ENCODE results near the gene GRK5.

GRK5 gene

DNA sequence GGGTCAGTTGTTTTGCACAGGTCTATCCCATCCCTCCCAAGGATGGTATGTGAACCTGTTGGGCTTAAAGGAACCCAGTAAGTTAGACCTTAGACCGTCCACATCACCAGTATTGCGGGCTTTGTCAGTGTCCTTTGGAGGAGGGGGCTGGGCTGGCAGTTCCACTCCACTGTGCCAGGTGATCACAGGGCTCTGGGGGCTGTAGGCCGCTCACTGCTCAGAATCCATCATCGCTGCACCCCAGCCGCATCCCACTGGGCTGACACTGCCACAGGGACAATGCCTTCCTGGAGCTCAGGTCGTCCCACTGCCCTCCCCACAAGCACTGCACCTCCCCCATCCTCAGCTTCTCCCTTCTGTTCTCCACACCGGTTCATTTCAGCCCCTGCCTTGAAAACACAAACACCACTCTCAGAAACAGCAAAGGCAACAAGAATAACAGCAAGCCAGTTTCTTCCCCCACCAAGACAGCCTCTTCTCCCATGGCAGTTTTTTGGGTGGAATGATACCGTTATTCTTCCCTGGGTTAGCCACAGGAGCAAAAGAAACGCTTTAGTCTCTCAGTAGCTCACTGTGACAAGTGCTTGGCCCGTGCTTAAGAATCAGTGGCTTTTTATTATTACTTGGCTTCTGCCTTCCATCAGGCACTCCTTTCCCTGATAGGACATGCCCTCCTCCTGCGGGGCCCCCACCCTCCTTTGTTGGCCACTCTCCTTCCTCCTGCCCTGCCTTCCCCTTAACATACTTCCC, 111.2 kb downstream of the GRK5 start:
- Histone ChIP-seq H3K27me3 (ENCODE audit: control insufficient read depth, insufficient read depth, low read length) (no peaks in the 10 kb centered on the region), H3K9me3 (ENCODE audit: control insufficient read depth, insufficient read depth, low read length) (no peaks in the 10 kb centered on the region), H3K36me3 (ENCODE audit: control insufficient read depth, insufficient read depth, low read length) (no peaks in the 10 kb centered on the region), H3K4me3 (ENCODE audit: low read depth, low read length) (no peak overlapping the region), H3K4me1 (ENCODE audit: control insufficient read depth, insufficient read depth, low read length) (peaks cover 20% of the 10 kb centered on the region), H3K9ac (ENCODE audit: low read depth, low read length) (no peak overlapping the region)

DNA sequence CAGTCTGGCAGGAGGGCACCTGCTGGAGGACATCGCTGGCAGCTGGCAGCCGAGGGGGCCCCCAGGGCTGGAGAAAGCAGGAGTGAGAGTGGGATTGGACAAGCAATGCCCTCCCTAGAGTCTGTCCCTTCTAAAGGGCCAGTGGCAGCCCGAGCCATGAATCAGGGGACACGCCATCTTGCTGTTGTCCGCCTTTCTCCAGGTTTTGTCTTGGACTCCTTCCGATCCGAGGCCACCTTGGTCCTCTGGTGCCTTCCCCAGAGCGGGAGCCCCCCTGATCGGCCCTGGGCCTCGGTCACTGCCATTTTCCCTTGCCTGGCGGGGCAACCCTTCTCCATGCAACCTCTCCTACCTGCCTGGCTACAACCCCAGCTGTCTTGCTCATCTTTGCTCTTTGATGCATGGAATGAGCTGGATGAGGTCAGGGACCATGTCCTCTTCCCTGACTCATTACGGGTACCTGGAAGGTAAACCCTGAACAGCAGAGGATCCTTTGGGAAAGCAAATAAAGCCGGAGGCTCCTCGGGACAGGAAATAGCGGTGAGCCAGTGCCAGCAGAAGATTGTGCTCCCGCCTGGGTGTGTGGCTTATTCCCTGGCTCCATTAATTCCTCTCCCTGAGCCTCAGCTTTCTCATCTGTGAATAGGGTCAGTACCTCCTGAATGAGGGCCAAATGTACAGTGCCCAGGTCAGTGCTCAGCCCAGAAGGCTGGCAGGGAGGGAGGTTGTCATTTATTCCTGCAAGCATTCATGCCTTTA, 112.0 kb downstream of the GRK5 start:
- peaks cover 20% of the 10 kb centered on the region for H3K4me1 ChIP-seq (ENCODE audit: control insufficient read depth, insufficient read depth, low read length)
- H3K4me3 ChIP-seq (ENCODE audit: low read depth, low read length): no peak overlapping the region
- no peaks in the 10 kb centered on the region for H3K27me3 ChIP-seq (ENCODE audit: control insufficient read depth, insufficient read depth, low read length)
- no peaks in the 10 kb centered on the region for H3K9me3 ChIP-seq (ENCODE audit: control insufficient read depth, insufficient read depth, low read length)
- H3K36me3 ChIP-seq (ENCODE audit: control insufficient read depth, insufficient read depth, low read length): no peaks in the 10 kb centered on the region
- no peak overlapping the region for H3K9ac ChIP-seq (ENCODE audit: low read depth, low read length)

DNA sequence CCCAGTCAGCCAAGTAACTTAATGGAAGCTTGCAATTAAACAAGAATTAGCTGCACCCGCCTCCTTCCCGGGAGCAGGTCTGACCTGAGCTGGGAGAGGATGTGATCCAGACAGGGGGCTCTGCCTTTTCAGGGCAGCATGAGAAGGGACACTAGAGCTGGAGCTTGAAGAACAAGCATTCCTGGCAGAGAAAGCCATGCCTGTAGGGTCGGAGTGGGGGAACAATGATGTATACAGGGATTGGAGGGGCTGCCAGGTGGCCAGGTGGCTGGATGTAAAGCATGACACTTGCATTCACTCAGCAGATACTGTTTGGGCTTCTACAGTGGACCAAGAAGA, 112.5 kb downstream of the GRK5 start:
- H3K9ac ChIP-seq (ENCODE audit: low read depth, low read length): no peak overlapping the region
- H3K4me1 ChIP-seq (ENCODE audit: control insufficient read depth, insufficient read depth, low read length): peaks cover 20% of the 10 kb centered on the region
- H3K36me3 ChIP-seq (ENCODE audit: control insufficient read depth, insufficient read depth, low read length): no peaks in the 10 kb centered on the region
- no peak overlapping the region for H3K4me3 ChIP-seq (ENCODE audit: low read depth, low read length)
- no peaks in the 10 kb centered on the region for H3K27me3 ChIP-seq (ENCODE audit: control insufficient read depth, insufficient read depth, low read length)
- no peaks in the 10 kb centered on the region for H3K9me3 ChIP-seq (ENCODE audit: control insufficient read depth, insufficient read depth, low read length)

DNA sequence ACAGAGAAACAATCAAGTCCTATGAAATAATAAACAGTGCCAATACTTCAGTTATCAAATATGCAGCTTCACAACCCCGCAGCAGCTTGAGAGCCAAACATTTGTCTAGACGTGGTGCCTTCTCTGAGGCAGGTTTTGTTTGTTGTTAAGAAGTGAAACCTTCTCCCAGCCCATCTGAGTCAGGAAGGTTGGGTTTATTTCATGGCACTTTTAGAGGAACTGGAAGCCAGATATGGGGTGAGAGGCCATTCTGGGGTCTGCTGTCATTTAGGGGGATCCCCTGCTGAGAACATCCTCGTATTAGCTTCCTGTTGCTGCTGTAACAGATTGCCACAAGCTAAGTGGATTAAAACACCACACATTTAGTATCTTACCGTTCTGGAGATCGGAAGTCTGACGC, 113.6 kb downstream of the GRK5 start:
- peaks cover 16% of the 10 kb centered on the region for H3K4me1 ChIP-seq (ENCODE audit: control insufficient read depth, insufficient read depth, low read length)

DNA sequence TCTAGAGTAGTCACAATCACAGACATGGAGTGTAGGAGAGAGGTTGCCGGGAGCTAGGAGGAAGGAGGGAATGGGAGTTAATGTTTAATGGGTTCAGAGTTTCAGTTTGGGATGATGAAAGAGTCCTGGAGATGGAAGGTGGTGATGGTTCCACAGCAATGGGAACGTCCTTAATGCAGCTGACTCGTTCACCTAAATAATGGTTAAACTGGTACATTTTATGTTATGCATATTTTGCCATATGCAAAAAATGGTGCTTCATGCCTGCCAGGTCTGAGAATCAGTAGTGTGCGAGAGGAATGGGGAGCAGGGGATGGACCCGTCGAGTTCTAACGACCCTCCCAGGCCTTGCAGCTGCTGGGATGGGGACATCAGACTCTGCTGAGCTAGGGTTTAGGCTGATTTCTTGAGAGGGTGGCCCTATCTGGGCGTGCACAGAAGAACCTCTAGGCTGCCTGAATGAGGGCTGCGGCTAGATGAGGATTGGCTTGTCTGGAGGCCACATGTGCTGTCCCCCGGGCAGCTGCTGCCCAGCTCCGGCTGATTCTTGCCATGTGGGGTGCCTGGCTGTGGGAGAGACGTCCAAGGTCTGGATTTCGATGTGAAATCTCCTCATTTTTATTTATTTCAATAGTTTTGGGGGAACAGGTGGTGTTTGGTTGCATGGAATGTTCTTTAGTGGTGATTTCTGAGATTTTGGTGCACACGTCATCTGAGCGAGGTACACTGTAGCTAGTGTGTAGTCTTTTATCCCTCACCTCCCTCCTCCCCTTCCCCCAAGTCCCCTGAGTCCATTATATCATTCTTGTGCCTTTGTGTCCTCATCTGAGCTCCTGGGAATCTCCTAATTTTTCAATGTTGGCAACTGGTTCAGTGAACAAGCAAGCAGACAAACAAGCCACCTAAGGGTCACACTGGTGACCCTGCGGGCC, 116.0 kb downstream of the GRK5 start:
- H3K36me3 ChIP-seq (ENCODE audit: control insufficient read depth, insufficient read depth, low read length): no peaks in the 10 kb centered on the region
- no peak overlapping the region for H3K4me3 ChIP-seq (ENCODE audit: low read depth, low read length)
- no peaks in the 10 kb centered on the region for H3K4me1 ChIP-seq (ENCODE audit: control insufficient read depth, insufficient read depth, low read length)
- H3K27me3 ChIP-seq (ENCODE audit: control insufficient read depth, insufficient read depth, low read length): no peaks in the 10 kb centered on the region
- no peaks in the 10 kb centered on the region for H3K9me3 ChIP-seq (ENCODE audit: control insufficient read depth, insufficient read depth, low read length)
- no peak overlapping the region for H3K9ac ChIP-seq (ENCODE audit: low read depth, low read length)

More for the DNA sequence above, 113.6 kb downstream of the GRK5 start:
- H3K9ac ChIP-seq (ENCODE audit: low read depth, low read length): no peak overlapping the region
- H3K9me3 ChIP-seq (ENCODE audit: control insufficient read depth, insufficient read depth, low read length): no peaks in the 10 kb centered on the region
- H3K27me3 ChIP-seq (ENCODE audit: control insufficient read depth, insufficient read depth, low read length): no peaks in the 10 kb centered on the region
- no peaks in the 10 kb centered on the region for H3K36me3 ChIP-seq (ENCODE audit: control insufficient read depth, insufficient read depth, low read length)
- H3K4me3 ChIP-seq (ENCODE audit: low read depth, low read length): no peak overlapping the region

DNA sequence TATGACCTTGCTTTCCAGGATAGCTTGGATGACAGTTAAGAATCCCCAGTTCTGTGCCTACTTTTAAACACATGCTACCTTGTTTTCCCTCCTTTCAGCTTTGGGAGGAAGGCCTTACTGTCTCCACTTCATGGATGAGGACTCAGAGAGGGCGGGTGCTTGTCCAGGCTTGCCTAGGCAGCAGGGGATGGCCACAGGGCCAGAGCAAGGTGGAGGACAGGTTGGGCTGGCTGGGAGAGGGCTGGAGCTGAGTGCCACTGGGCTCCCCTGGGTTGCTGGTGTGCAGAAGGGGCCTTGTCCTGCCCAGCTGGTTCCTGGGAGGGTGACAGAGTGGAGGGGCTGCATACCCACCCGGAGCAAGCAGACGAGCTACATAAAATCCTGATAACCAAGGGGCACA, 117.8 kb downstream of the GRK5 start:
- no peaks in the 10 kb centered on the region for H3K4me1 ChIP-seq (ENCODE audit: control insufficient read depth, insufficient read depth, low read length)
- no peaks in the 10 kb centered on the region for H3K36me3 ChIP-seq (ENCODE audit: control insufficient read depth, insufficient read depth, low read length)
- no peaks in the 10 kb centered on the region for H3K27me3 ChIP-seq (ENCODE audit: control insufficient read depth, insufficient read depth, low read length)
- no peak overlapping the region for H3K9ac ChIP-seq (ENCODE audit: low read depth, low read length)
- H3K9me3 ChIP-seq (ENCODE audit: control insufficient read depth, insufficient read depth, low read length): no peaks in the 10 kb centered on the region
- H3K4me3 ChIP-seq (ENCODE audit: low read depth, low read length): no peak overlapping the region

DNA sequence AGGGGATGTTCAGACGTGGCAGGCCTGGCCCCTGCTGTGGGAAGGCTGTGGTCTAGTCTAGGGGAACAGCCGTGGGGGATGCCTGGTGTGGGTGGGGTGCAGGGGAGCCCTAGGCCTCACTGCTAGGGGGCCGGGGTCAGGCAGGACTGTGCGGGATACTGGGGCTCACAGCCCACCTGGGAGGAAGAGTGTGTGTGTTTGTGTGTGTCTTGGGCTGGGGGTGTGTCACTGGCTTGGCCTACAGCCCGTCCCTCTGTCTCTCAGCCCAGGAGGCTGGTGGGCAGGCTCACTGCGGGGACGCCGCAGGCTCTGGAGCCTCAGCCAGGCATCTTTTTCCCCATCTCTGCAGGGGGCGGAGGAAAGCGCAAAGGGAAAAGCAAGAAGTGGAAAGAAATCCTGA, 118.8 kb downstream of the GRK5 start:
- H3K4me3 ChIP-seq (ENCODE audit: low read depth, low read length): no peak overlapping the region
- no peaks in the 10 kb centered on the region for H3K27me3 ChIP-seq (ENCODE audit: control insufficient read depth, insufficient read depth, low read length)
- H3K9ac ChIP-seq (ENCODE audit: low read depth, low read length): no peak overlapping the region
- no peaks in the 10 kb centered on the region for H3K36me3 ChIP-seq (ENCODE audit: control insufficient read depth, insufficient read depth, low read length)
- H3K4me1 ChIP-seq (ENCODE audit: control insufficient read depth, insufficient read depth, low read length): no peaks in the 10 kb centered on the region
- H3K9me3 ChIP-seq (ENCODE audit: control insufficient read depth, insufficient read depth, low read length): no peaks in the 10 kb centered on the region

DNA sequence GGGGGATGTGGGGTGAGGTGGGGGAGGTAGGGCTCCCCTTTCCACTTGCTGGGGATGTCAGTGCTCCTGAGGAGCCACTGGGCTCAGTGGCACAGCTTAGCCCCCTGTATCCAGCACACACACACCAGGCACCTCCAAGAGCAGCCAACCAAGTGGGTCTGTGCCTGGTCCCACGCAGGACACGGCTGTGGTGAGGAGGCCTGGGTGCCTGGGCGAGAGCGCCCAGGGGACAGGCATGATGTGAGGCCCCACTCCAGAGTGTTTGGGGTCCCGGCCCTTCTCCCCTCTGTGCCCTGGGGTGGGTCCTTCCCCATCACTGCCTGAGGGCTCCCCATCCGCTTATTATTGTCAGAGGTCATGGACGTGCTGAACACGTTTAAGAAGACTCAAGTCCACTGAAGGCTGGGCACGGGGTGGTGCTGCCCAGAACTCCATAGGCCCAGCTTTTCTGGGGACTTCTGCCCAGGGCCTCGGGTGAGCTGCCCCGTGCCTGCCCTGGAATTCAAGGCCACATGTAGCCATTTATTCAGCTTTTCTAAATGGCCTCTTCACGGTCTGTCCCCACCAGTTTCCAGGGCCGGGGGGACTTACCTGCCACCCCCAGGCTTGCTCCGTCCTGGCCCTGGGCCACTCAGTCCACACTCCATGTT, 119.8 kb downstream of the GRK5 start:
- Histone ChIP-seq H3K9me3 (ENCODE audit: control insufficient read depth, insufficient read depth, low read length) (no peaks in the 10 kb centered on the region), H3K27me3 (ENCODE audit: control insufficient read depth, insufficient read depth, low read length) (no peaks in the 10 kb centered on the region), H3K9ac (ENCODE audit: low read depth, low read length) (no peak overlapping the region), H3K4me1 (ENCODE audit: control insufficient read depth, insufficient read depth, low read length) (no peaks in the 10 kb centered on the region), H3K4me3 (ENCODE audit: low read depth, low read length) (no peak overlapping the region), H3K36me3 (ENCODE audit: control insufficient read depth, insufficient read depth, low read length) (no peaks in the 10 kb centered on the region)

DNA sequence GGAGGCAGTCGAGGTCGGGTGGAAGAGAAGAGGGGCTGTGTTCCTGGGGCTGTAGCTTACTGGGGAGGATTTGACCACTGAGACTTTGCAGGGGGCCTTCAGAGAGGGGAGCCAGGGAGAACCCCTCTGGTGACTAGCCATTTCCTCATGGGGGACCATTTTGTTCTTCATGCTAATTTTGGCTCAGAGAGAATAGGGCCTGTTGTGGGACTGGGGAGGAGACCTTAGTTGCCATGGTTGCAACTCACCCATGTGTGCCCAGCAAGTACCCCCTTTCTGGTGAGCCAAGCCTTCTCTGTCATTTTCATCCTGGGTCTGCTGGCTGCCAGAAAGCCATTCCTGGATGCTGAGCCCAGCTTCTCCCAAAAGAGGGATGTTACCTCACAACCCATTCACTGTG, 120.9 kb downstream of the GRK5 start:
- Histone ChIP-seq H3K36me3 (ENCODE audit: control insufficient read depth, insufficient read depth, low read length) (no peaks in the 10 kb centered on the region), H3K4me1 (ENCODE audit: control insufficient read depth, insufficient read depth, low read length) (no peaks in the 10 kb centered on the region), H3K9me3 (ENCODE audit: control insufficient read depth, insufficient read depth, low read length) (no peaks in the 10 kb centered on the region), H3K4me3 (ENCODE audit: low read depth, low read length) (no peak overlapping the region), H3K27me3 (ENCODE audit: control insufficient read depth, insufficient read depth, low read length) (no peaks in the 10 kb centered on the region), H3K9ac (ENCODE audit: low read depth, low read length) (no peak overlapping the region)

DNA sequence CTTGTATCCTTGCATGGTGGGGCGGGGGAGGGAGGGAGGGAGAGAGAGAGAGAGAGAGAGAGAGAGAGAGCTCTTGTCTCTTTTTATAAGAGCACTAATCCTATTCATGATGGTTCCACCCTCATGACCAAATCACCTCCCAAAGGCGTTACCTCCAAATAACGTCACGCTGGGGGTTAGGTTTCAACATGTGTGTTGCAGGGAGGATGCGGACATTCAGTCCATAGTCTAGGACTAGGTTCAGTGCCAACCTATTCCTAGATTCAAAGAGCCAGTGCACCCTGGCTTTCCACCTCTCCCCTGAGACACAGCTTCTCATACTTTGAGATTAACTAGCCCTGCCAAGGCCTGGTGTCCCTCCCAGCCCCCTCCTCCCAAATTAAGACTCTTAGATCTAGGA, 123.0 kb downstream of the GRK5 start:
- Histone ChIP-seq H3K36me3 (ENCODE audit: control insufficient read depth, insufficient read depth, low read length) (no peaks in the 10 kb centered on the region), H3K4me3 (ENCODE audit: low read depth, low read length) (no peak overlapping the region), H3K9ac (ENCODE audit: low read depth, low read length) (no peak overlapping the region), H3K27me3 (ENCODE audit: control insufficient read depth, insufficient read depth, low read length) (no peaks in the 10 kb centered on the region), H3K4me1 (ENCODE audit: control insufficient read depth, insufficient read depth, low read length) (no peaks in the 10 kb centered on the region), H3K9me3 (ENCODE audit: control insufficient read depth, insufficient read depth, low read length) (no peaks in the 10 kb centered on the region)

DNA sequence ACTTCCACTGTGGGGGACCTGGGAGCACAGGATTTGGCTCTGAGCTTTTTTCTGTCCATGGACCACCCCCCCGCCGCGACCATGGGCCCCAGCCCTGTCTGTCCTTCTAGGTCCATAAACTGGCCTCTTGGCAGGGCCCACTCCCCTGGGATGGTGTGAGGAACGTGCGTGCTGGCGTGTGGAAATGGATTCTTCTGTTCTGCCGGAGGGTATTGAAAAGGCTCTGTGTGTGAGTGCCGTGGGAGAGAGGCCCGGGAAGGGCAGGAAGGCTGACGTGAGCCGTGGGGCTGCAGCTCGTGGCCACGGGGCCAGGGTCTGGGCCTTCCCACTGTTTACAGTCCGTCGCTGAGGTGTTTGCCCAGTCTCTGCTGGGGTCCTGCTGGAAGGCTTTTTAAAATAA, 123.7 kb downstream of the GRK5 start:
- no peaks in the 10 kb centered on the region for H3K4me1 ChIP-seq (ENCODE audit: control insufficient read depth, insufficient read depth, low read length)

More for the DNA sequence above, 123.7 kb downstream of the GRK5 start:
- H3K27me3 ChIP-seq (ENCODE audit: control insufficient read depth, insufficient read depth, low read length): no peaks in the 10 kb centered on the region
- H3K9me3 ChIP-seq (ENCODE audit: control insufficient read depth, insufficient read depth, low read length): no peaks in the 10 kb centered on the region
- H3K36me3 ChIP-seq (ENCODE audit: control insufficient read depth, insufficient read depth, low read length): no peaks in the 10 kb centered on the region
- H3K9ac ChIP-seq (ENCODE audit: low read depth, low read length): no peak overlapping the region
- no peak overlapping the region for H3K4me3 ChIP-seq (ENCODE audit: low read depth, low read length)
